NB4 (cell line): Measurements from ENCODE around the gene AHCTF1.
A peak's percentile ranks its signal among the peaks of the same experiment; 100 is the strongest.

Experiments used
- DNase-seq: peaks from one replicate; pipeline ENCODE4 v3.0.0; 2010; ENCODE audit warnings: low read depth
- H3K4me3 ChIP-seq: one replicate; pipeline ENCODE4 v1.5.1; 2011; ENCODE audit warnings: mild to moderate bottlenecking, low read depth, low read length, moderate library complexity
- MYC ChIP-seq: IDR thresholded peaks from 2 replicates; pipeline ENCODE4 v1.6.1; 2011; ENCODE audit warnings: low read depth, low read length
- POLR2A ChIP-seq: IDR thresholded peaks from 2 replicates; pipeline ENCODE4 v1.6.1; 2011; ENCODE audit warnings: mild to moderate bottlenecking; ENCODE audit not compliant: insufficient read length; ENCODE audit errors: extremely low read depth
- TF ChIP-seq, protein P1 (sequence below): IDR thresholded peaks from 2 replicates; pipeline ENCODE4 v1.6.1; 2011; ENCODE audit warnings: low read depth, low read length
- TF ChIP-seq, protein P2 (sequence below): IDR thresholded peaks from one replicate; pipeline ENCODE4 v1.5.1; 2012; ENCODE audit warnings: low read depth, low read length

AHCTF1 gene

DNA sequence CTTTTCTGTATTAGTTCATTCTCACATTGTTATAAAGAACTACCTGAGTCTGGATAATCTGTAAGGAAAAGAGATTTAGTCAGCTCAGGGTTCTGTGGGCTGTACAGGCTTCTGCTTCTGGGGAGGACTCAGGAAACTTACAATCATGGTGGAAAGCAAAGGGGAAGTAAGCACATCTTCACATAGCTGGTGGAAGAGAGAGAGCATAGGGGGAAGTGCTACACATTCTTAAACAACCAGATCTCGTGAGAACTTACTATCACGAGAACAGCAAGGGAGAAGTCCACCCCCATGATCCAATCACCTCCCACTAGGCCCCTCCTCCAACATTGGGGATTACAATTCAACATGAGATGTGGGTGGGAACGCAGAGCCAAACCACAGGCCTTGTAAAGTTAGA lies 37.9 kb upstream of the AHCTF1 start:
- H3K4me3 ChIP-seq: no peak overlapping the region
- peak; percentile 19 for DNase-seq
- no peak for TF ChIP-seq MYC
- TF ChIP-seq, protein P1, sequence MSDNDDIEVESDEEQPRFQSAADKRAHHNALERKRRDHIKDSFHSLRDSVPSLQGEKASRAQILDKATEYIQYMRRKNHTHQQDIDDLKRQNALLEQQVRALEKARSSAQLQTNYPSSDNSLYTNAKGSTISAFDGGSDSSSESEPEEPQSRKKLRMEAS: no peak
- TF ChIP-seq, protein P2, sequence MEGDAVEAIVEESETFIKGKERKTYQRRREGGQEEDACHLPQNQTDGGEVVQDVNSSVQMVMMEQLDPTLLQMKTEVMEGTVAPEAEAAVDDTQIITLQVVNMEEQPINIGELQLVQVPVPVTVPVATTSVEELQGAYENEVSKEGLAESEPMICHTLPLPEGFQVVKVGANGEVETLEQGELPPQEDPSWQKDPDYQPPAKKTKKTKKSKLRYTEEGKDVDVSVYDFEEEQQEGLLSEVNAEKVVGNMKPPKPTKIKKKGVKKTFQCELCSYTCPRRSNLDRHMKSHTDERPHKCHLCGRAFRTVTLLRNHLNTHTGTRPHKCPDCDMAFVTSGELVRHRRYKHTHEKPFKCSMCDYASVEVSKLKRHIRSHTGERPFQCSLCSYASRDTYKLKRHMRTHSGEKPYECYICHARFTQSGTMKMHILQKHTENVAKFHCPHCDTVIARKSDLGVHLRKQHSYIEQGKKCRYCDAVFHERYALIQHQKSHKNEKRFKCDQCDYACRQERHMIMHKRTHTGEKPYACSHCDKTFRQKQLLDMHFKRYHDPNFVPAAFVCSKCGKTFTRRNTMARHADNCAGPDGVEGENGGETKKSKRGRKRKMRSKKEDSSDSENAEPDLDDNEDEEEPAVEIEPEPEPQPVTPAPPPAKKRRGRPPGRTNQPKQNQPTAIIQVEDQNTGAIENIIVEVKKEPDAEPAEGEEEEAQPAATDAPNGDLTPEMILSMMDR: no peak
- no peak for TF ChIP-seq POLR2A

DNA sequence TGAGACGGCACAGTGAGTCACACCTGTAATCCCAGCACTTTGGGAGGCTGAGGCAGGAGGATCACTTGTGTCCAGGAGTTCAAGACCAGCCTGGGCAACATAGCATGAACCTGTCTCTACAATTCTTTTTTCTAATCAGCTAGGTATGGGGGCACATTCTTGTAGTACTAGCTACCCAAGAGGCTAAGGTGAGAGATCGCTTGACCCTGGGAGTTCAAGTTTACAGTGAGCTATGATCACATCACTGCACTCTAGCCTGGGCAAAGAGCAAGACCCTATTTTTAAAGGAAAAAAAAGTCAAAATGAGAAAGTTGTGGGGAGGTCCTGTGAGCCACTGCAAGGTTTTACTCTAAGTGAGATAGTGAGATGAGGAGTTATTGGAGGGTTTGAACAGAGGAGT lies 34.8 kb upstream of the AHCTF1 start:
- DNase-seq: no peak
- TF ChIP-seq POLR2A (no peak), MYC (no peak)
- TF ChIP-seq, protein P2: no peak
- TF ChIP-seq, protein P1: no peak
- H3K4me3 ChIP-seq: no peak overlapping the region

GRCh38 chr1:246959944-246960693 lies 28.4 kb upstream of the AHCTF1 start:
- peak; percentile 82 for DNase-seq
- no peak overlapping the region for H3K4me3 ChIP-seq
- TF ChIP-seq POLR2A (no peak), MYC (no peak)
- TF ChIP-seq, protein P1: no peak
- TF ChIP-seq, protein P2: peak; percentile 21

DNA sequence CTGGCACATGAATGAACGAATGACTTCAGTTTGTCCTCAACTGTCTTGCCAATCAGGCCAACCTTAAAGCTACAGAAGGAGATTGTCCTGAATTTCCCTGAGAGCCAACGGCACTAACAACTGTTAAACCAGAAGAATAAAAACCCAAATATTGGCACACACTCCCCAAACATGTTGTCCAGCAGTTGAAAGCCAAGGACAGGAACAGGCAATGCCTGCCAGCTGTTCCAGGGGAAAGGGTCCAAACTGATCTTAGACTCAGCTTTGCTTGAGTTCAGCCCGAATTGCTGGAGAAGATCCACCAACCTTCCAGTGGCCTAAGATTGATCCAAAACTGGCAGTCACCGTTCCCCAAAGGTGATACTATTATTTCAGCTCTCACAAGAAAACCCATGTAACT lies 22.4 kb upstream of the AHCTF1 start:
- no peak for TF ChIP-seq POLR2A
- TF ChIP-seq MYC: no peak
- TF ChIP-seq, protein P1: no peak
- no peak overlapping the region for H3K4me3 ChIP-seq
- no peak for DNase-seq

DNA sequence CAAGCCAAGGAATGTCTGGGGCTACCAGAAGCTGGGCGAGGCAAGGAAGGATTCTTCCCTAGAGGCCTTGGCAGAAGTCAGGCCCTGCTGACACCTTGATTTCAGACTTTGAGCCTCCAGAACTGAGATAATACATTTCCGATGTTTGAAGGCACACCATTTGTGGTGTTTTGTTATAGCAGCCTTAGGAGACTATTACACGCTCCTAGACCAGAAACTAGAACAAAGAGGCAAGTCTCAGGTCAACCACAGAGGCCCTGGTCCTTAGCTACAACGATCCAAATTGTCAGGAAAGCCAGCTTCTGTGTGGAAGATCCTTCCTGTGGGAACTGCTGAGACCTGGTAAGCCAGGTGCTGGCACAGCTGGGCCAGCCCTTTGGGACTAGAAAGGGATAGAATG lies 19.7 kb upstream of the AHCTF1 start:
- no peak overlapping the region for H3K4me3 ChIP-seq
- TF ChIP-seq MYC (no peak), POLR2A (no peak)
- TF ChIP-seq, protein P2: no peak
- no peak for DNase-seq

GRCh38 chr1:246949956-246950355 lies 18.2 kb upstream of the AHCTF1 start:
- no peak for DNase-seq
- H3K4me3 ChIP-seq: no peak overlapping the region
- TF ChIP-seq POLR2A (no peak), MYC (no peak)
- TF ChIP-seq, protein P1: no peak
- TF ChIP-seq, protein P2: no peak
